Fibroblast of mammary gland (primary cell): ENCODE measurements around the gene SNHG17.
A peak's percentile ranks its signal among the peaks of the same experiment; 100 is the strongest.
"Not testable (repeated sequence)": the region's sequence is repeated elsewhere in the genome, so short reads cannot be mapped to it uniquely, and the experiment has no call there.

Experiments used
- DNase-seq: peaks from one replicate; pipeline ENCODE4 v3.0.0-alpha.2; 2010; ENCODE audit warnings: low read depth
- H3K4me3 ChIP-seq: 2 replicates; pipeline ENCODE4 v1.5.1; 2011; ENCODE audit warnings: low read depth, mild to moderate bottlenecking, low read length, moderate library complexity; ENCODE audit not compliant: control insufficient read depth
- CTCF ChIP-seq: conservative IDR thresholded peaks from 2 replicates; pipeline ENCODE4 v1.5.1; 2011; ENCODE audit warnings: low read depth, low read length, inconsistent platforms; ENCODE audit not compliant: control insufficient read depth, insufficient read depth

SNHG17 gene

GRCh38 chr20:38393259-38393658 lies 41.9 kb downstream of the SNHG17 start:
- no peak for TF ChIP-seq CTCF
- H3K4me3 ChIP-seq, result no peak overlapping the region
- DNase-seq, result no peak

- TF ChIP-seq CTCF, result no peak
- no peak overlapping the region for H3K4me3 ChIP-seq
- DNase-seq, result no peak
These were observed 42.8 kb downstream of the SNHG17 start for GRCh38 chr20:38392356-38392755.

GRCh38 chr20:38387953-38388352 lies 47.2 kb downstream of the SNHG17 start:
- no peak for DNase-seq
- no peak overlapping the region for H3K4me3 ChIP-seq
- TF ChIP-seq CTCF, result peak; percentile 10

GRCh38 chr20:38386851-38387250 lies 48.3 kb downstream of the SNHG17 start:
- no peak for TF ChIP-seq CTCF
- H3K4me3 ChIP-seq, result no peak overlapping the region
- no peak for DNase-seq

- no peak for DNase-seq
- no peak for TF ChIP-seq CTCF
- no peak overlapping the region for H3K4me3 ChIP-seq
These were observed 49.1 kb downstream of the SNHG17 start for GRCh38 chr20:38386004-38386403.

GRCh38 chr20:38383147-38383546 lies 52.0 kb downstream of the SNHG17 start:
- no peak overlapping the region for H3K4me3 ChIP-seq
- no peak for DNase-seq
- TF ChIP-seq CTCF, result no peak

GRCh38 chr20:38377838-38378237 lies 57.3 kb downstream of the SNHG17 start:
- H3K4me3 ChIP-seq, DNase-seq: not testable (repeated sequence)
